ENCODE results near the gene CPNE6. TPM values are rescaled to one million over a fixed set of nuclear protein-coding genes. Genes with fewer than 3 reads are reported as not detected.

Gene CPNE6
- total and polyA plus RNA-seq, 2 of the 8 experiments (the other 6 are each of a cell fraction or from before 2014, with no cell fraction given) = 0.05 TPM; not detected in 1

DNA sequence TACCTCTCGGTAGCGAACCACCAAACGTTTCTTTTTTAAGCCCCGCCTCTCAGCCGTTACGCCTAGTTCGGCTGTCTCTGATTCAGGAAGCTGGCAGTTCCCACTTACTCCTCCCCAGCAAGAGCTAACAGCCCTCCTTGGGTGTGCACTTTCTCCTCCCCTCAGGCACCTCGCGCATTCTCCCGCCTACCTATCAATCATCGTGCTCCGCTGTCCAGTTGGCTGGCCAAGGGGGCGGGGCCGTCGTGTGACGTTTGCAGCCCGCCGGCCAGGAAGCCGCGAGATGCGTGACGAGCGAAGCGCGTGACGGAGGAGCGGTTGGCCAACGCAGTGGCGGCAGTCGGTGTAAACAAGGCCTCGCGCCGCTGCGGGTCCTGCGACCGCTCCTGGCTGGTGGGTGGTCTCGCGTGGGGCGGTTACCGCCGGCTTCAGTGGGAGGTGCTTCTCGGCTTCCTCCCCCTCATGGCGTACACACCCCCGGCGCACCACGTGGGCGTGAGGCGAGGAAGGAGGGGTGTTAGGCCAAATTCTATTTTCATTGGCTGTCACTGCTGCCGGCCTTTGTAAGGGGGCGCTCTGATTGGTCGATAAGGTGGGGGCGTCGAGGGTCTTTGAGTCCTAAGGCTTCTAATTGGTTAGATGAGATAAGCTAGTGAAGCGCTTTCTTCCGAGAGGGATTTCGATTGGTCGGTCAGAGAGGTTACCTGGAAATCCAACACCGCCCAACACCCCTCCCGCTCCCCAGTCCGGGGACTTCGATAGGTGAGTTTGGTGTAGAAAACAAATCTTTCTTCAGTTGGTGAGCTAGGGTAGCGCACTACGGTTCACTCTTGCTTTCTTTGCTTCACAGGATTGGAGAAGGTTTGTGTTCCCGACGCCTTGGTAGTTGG lies 43.4 kb downstream of the CPNE6 start, which contains the start of the genes DCAF11 and NRL (continued):
- TF ChIP-seq, protein P1, sequence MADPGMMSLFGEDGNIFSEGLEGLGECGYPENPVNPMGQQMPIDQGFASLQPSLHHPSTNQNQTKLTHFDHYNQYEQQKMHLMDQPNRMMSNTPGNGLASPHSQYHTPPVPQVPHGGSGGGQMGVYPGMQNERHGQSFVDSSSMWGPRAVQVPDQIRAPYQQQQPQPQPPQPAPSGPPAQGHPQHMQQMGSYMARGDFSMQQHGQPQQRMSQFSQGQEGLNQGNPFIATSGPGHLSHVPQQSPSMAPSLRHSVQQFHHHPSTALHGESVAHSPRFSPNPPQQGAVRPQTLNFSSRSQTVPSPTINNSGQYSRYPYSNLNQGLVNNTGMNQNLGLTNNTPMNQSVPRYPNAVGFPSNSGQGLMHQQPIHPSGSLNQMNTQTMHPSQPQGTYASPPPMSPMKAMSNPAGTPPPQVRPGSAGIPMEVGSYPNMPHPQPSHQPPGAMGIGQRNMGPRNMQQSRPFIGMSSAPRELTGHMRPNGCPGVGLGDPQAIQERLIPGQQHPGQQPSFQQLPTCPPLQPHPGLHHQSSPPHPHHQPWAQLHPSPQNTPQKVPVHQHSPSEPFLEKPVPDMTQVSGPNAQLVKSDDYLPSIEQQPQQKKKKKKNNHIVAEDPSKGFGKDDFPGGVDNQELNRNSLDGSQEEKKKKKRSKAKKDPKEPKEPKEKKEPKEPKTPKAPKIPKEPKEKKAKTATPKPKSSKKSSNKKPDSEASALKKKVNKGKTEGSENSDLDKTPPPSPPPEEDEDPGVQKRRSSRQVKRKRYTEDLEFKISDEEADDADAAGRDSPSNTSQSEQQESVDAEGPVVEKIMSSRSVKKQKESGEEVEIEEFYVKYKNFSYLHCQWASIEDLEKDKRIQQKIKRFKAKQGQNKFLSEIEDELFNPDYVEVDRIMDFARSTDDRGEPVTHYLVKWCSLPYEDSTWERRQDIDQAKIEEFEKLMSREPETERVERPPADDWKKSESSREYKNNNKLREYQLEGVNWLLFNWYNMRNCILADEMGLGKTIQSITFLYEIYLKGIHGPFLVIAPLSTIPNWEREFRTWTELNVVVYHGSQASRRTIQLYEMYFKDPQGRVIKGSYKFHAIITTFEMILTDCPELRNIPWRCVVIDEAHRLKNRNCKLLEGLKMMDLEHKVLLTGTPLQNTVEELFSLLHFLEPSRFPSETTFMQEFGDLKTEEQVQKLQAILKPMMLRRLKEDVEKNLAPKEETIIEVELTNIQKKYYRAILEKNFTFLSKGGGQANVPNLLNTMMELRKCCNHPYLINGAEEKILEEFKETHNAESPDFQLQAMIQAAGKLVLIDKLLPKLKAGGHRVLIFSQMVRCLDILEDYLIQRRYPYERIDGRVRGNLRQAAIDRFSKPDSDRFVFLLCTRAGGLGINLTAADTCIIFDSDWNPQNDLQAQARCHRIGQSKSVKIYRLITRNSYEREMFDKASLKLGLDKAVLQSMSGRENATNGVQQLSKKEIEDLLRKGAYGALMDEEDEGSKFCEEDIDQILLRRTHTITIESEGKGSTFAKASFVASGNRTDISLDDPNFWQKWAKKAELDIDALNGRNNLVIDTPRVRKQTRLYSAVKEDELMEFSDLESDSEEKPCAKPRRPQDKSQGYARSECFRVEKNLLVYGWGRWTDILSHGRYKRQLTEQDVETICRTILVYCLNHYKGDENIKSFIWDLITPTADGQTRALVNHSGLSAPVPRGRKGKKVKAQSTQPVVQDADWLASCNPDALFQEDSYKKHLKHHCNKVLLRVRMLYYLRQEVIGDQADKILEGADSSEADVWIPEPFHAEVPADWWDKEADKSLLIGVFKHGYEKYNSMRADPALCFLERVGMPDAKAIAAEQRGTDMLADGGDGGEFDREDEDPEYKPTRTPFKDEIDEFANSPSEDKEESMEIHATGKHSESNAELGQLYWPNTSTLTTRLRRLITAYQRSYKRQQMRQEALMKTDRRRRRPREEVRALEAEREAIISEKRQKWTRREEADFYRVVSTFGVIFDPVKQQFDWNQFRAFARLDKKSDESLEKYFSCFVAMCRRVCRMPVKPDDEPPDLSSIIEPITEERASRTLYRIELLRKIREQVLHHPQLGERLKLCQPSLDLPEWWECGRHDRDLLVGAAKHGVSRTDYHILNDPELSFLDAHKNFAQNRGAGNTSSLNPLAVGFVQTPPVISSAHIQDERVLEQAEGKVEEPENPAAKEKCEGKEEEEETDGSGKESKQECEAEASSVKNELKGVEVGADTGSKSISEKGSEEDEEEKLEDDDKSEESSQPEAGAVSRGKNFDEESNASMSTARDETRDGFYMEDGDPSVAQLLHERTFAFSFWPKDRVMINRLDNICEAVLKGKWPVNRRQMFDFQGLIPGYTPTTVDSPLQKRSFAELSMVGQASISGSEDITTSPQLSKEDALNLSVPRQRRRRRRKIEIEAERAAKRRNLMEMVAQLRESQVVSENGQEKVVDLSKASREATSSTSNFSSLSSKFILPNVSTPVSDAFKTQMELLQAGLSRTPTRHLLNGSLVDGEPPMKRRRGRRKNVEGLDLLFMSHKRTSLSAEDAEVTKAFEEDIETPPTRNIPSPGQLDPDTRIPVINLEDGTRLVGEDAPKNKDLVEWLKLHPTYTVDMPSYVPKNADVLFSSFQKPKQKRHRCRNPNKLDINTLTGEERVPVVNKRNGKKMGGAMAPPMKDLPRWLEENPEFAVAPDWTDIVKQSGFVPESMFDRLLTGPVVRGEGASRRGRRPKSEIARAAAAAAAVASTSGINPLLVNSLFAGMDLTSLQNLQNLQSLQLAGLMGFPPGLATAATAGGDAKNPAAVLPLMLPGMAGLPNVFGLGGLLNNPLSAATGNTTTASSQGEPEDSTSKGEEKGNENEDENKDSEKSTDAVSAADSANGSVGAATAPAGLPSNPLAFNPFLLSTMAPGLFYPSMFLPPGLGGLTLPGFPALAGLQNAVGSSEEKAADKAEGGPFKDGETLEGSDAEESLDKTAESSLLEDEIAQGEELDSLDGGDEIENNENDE (IDR thresholded peaks at IDR 0.05; ENCODE audit: insufficient replicate concordance, low read length) = no peak
- TF ChIP-seq, protein P2, sequence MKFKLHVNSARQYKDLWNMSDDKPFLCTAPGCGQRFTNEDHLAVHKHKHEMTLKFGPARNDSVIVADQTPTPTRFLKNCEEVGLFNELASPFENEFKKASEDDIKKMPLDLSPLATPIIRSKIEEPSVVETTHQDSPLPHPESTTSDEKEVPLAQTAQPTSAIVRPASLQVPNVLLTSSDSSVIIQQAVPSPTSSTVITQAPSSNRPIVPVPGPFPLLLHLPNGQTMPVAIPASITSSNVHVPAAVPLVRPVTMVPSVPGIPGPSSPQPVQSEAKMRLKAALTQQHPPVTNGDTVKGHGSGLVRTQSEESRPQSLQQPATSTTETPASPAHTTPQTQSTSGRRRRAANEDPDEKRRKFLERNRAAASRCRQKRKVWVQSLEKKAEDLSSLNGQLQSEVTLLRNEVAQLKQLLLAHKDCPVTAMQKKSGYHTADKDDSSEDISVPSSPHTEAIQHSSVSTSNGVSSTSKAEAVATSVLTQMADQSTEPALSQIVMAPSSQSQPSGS (IDR thresholded peaks at IDR 0.05; ENCODE audit: low read length) = no peak
- TF ChIP-seq ASH2L (IDR thresholded peaks at IDR 0.05; ENCODE audit: low read length) (peak; percentile 39), CTBP2 (IDR thresholded peaks at IDR 0.05; ENCODE audit: borderline replicate concordance, insufficient read depth, insufficient read length, low read length) (no peak), EP300 (IDR thresholded peaks at IDR 0.05; ENCODE audit: borderline replicate concordance in 1 of 2, low read depth in 2 of 2, low read length in 2 of 2) (no peak), RBBP5 (IDR thresholded peaks at IDR 0.05; ENCODE audit: borderline replicate concordance, low read depth, low read length) (no peak), KDM5A (IDR thresholded peaks at IDR 0.05; ENCODE audit: low read length) (no peak)

Data from H1 (cell line).